Fibroblast of mammary gland (primary cell): Measurements from ENCODE around the gene LTBP1.

Experiments used
- DNase-seq: peaks from one replicate; pipeline ENCODE4 v3.0.0-alpha.2; 2010; ENCODE audit warnings: low read depth
- H3K4me3 ChIP-seq: 2 replicates; pipeline ENCODE4 v1.5.1; 2011; ENCODE audit warnings: low read depth, mild to moderate bottlenecking, low read length, moderate library complexity; ENCODE audit not compliant: control insufficient read depth
- TF ChIP-seq, protein P1 (sequence below): conservative IDR thresholded peaks from 2 replicates; pipeline ENCODE4 v1.5.1; 2011; ENCODE audit warnings: low read depth, low read length, inconsistent platforms; ENCODE audit not compliant: control insufficient read depth, insufficient read depth

The LTBP1 gene

GRCh38 chr2:33347856-33348255, 401.1 kb downstream of the LTBP1 start:
- no peak overlapping the region for H3K4me3 ChIP-seq
- TF ChIP-seq, protein P1, sequence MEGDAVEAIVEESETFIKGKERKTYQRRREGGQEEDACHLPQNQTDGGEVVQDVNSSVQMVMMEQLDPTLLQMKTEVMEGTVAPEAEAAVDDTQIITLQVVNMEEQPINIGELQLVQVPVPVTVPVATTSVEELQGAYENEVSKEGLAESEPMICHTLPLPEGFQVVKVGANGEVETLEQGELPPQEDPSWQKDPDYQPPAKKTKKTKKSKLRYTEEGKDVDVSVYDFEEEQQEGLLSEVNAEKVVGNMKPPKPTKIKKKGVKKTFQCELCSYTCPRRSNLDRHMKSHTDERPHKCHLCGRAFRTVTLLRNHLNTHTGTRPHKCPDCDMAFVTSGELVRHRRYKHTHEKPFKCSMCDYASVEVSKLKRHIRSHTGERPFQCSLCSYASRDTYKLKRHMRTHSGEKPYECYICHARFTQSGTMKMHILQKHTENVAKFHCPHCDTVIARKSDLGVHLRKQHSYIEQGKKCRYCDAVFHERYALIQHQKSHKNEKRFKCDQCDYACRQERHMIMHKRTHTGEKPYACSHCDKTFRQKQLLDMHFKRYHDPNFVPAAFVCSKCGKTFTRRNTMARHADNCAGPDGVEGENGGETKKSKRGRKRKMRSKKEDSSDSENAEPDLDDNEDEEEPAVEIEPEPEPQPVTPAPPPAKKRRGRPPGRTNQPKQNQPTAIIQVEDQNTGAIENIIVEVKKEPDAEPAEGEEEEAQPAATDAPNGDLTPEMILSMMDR: no peak
- DNase-seq: no peak

DNA sequence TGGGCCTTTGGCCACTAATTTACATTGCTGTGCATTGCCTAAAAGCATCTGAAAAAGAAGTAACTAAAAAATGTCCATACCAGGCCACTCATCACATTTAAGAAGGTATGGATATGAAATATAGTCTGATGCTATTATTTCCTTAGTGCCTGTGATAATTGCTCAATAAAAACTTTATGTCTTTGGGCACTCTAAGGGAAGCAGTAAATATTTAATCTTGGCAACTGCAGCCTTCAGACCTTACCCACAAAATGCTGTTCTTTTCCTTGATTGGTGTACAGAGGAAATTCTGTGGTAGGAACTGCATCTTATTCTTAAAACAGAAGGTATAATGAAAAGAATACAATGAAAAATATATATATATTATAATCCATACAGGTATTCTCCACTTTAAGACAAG, 403.9 kb downstream of the LTBP1 start:
- no peak overlapping the region for H3K4me3 ChIP-seq
- DNase-seq: no peak
- TF ChIP-seq, protein P1: no peak

- DNase-seq: no peak
- H3K4me3 ChIP-seq: no peak overlapping the region
- TF ChIP-seq, protein P1: no peak
These were observed 405.0 kb downstream of the LTBP1 start for GRCh38 chr2:33351781-33352180.

DNA sequence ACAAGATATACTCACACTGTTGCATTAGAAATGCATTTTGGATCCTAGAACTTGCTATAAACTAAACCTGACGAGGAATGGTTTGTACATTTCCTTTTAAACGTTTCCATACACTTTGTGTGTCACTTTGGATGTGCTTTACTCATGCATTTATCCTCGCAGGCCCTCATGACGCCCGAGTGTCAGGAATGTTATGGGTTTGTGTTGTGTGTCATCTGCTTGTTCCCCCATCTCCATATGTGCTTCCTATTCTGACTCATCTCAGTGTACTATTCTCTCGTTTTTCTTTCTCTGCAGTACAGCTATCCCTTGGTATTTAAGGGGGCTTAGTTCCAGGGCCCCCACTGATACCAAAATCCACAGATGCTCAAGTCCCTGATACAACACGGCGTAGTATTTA, 408.2 kb downstream of the LTBP1 start:
- peak; percentile 92 for DNase-seq
- no peak overlapping the region for H3K4me3 ChIP-seq
- TF ChIP-seq, protein P1: no peak

DNA sequence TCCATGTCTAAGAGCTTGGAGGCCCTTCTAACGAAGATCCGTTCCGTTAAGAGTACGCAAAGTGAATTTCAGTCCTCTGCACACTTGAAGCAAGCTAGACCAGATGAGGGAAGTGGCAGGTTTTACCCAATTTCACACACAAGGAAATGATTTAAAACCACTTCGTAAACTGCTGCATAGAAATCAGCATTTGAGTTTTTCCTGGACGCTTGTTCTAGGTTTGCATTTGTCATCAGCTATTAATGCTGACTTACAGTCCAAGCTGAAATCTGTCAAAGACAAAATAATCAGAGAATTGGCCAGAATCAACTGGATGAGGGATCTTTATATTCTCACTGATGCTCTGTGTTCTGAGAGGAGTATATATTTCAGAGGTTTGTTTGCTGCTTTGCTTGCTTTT, 412.1 kb downstream of the LTBP1 start:
- no peak overlapping the region for H3K4me3 ChIP-seq
- TF ChIP-seq, protein P1: no peak
- DNase-seq: no peak

DNA sequence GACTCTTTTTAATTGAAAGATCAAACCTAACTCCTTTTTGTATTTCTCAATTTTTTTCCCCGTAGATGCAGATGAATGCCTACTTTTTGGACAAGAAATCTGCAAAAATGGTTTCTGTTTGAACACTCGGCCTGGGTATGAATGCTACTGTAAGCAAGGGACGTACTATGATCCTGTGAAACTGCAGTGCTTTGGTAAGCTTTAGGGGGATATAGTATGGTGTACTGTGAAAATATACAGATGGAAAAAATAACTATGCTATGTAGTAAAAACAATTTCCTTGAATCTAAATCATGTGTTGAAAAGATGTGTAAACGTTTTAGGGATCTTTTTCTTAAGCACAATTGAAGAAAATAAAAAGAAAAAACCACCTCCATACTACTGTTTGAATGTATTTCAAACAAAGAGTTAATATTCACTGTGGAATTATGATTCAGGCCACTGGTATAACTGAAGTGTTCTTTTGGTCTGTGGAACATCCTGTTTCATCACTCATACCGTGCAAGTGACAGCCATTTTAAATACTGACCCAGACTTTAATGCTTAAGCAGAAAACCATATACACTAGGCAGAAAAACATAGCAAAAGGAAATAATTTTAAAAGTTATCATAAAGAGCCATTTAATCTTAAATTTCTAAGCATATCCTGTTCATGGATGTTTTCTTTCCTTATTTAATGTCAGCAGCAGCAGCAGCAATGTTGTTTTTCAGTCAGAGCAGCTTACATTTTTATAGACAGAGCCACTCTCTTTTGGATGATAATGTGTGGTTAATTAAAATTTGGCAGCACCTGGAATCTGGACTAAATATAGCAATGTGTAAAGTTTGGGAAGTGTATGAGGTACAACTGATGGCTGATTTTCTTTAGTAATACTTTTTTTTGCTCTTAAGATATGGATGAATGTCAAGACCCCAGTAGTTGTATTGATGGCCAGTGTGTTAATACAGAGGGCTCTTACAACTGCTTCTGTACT, 416.9 kb downstream of the LTBP1 start:
- TF ChIP-seq, protein P1: no peak
- DNase-seq: peak; percentile 63
- H3K4me3 ChIP-seq: no peak overlapping the region
